Subcutaneous adipose tissue (tissue), 4 donors: ENCODE results near the gene BIRC2. TPM values are rescaled to one million over a fixed set of nuclear protein-coding genes. Genes with fewer than 3 reads are reported as not detected.

Experiments
- total RNA-seq, 4 donors: library from RNA; depleted of rRNA; stranded (reverse); fragments of >200 nt; gene quantifications; one replicate each; pipeline ENCODE4 v1.1.0, GENCODE V29; 2016
- TF ChIP-seq, protein P1 (sequence below): fragments of 450-650 bp; IDR thresholded peaks from one replicate; pipeline ENCODE4 v1.5.1; 2016; ENCODE audit warnings: low read depth, mild to moderate bottlenecking, control low read depth, antibody characterized with exemption, moderate library complexity

The BIRC2 gene
- total RNA-seq, 4 donors from 2014 or later: 41.6 to 91.8 (median 55.4) TPM

DNA sequence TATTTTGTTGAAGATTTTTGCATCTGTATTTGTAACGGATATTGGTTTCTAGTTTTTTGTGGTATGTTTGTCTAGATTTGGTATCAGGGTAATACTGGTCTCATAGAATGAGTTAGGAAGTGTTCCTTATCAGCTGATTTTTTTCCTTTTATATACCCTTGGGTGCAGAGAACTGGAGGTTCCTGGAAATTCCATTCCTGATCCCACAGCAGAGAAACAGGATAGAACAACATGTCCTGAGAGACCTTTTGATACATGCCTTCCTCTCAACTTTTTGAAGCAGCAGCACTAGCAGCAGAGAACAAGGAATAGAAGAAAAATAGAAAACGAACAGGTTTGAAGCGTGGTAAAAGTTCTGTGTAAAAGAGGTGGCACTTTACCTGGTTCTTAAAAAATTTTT, 36.8 kb downstream of the BIRC2 start:
- TF ChIP-seq, protein P1, sequence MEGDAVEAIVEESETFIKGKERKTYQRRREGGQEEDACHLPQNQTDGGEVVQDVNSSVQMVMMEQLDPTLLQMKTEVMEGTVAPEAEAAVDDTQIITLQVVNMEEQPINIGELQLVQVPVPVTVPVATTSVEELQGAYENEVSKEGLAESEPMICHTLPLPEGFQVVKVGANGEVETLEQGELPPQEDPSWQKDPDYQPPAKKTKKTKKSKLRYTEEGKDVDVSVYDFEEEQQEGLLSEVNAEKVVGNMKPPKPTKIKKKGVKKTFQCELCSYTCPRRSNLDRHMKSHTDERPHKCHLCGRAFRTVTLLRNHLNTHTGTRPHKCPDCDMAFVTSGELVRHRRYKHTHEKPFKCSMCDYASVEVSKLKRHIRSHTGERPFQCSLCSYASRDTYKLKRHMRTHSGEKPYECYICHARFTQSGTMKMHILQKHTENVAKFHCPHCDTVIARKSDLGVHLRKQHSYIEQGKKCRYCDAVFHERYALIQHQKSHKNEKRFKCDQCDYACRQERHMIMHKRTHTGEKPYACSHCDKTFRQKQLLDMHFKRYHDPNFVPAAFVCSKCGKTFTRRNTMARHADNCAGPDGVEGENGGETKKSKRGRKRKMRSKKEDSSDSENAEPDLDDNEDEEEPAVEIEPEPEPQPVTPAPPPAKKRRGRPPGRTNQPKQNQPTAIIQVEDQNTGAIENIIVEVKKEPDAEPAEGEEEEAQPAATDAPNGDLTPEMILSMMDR: no peak

DNA sequence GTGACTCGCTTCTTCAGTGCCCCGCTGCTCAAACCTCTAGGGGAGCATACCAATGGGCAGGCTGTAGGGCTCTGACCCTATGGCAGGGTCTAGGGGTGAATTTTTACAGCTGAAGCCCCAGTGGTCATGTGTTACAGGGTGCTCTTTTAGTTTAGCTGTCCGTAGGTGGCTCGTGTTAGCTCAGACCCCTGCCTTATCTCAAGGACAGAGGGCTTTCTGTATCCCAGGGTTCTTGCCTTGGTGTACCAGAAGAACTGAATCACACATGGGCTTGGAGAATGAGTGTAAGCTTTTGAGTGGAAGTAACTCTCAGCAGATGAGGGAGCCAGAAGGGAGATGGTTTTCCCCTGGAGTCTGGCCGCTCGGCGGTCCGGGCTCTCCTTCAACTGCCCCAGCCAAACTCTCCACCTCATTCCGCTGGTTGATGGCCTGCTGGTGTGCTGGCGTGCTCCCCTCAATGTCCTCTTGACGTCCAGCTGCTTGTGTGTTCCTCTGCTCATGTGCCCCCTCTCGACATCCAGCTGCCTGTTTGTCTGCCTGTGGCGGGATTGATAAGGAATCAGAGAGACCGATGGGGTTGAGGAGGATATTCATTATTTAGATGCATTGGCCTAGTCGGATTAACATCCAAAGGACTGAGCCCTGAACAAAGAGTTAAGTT, 37.5 kb downstream of the BIRC2 start:
- TF ChIP-seq, protein P1: no peak

DNA sequence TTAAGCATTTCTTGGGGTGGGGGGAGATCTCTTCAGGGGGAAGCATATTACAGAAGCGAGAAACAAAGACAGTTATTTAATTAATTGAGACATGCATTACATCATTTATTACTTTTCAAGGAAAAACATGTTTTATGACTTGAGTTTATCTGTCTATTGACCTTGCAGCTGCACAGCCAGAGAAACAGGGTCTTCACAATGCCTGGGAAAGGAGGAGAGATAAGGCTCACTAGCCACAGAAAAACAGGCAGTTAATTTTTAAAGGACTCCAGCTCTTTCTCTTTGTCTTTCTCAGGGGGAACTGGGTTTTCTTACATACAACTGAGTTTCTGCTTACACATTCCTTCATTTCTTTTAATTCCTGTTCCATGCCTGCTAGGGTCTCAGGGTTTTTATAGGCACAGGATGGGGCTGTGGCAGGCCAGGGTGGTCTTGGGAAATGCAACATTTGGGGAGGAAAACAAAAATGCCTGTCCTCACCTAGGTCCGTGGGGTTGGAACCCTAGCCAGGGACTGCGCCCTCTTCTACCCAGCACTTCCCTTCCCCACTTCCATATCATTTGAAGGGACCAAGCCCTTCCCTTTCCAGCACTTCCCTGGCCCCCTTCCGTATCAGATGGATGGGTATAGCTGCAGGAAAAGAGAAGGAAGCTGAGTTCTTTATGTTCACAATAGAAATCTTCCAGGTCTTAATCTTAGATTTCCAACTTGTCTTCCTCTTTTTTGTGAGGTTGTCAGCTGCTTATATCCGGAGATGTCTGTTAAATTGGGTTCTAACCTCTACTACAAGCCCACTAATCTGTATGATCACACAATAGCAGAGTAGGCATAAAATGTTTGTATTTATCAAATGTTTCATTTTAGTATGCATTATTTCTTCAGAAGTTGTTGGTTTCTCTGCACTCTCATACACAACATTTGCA, 38.3 kb downstream of the BIRC2 start:
- TF ChIP-seq, protein P1: no peak

DNA sequence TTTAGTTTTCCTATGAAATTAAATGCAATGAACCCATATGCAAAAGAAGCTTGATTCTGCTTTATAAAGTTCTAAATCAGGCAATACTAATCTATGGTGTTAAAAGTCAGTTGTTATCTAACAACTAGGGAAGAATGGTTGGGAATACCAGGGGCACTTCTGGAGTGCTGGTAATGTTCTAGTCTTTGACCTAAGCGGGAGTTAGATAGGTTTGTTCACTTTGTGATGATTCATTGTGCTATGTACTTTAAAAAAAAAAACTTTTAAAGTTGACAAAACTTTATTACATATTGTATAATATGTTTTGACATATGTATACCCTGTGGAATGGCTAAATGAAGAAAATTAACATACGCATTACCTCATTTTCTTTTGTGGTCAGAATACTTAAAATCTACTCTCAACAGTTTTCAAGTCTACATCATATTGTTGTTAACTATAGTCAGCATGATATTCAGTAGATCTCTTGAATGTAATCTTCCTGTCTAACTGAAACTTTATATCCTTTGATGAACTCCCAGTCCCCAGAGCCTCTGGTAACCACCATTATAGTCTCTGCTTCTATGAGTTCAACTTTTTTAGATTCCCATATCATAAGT, 39.2 kb downstream of the BIRC2 start:
- TF ChIP-seq, protein P1: no peak

DNA sequence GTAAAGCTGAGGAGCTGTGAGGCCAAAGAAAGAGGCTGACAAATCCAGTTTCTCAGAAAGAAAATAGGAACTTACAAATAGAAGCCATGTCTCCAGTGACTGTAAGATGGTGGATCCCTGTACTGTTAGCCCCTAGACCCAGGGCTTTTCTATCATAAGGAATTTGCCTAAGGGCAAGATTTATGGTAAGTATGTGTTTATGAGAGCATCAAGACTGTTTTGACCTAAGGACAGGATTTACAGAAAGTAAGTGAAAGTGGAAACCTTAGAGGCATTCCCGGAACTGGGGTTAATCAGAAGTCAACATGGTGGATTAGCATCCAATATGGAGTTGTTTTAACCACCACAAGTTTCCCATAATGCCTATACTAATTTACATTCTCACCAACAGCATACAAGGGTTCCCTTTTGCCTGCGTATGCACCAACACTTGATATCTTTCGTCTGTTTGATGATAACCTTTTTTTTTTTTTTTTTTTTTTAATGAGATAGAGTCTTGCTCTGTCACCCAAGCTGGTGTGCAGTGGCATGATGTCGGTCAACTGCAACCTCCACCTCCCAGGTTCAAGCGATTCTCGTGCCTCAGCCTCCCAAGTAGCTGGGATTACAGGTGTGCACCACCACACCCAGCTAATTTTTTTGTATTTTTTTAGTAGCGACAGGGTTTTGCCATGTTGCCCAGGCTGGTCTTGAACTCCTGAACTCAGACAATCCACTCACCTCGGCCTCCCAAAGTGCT, 40.2 kb downstream of the BIRC2 start:
- TF ChIP-seq, protein P1: no peak

DNA sequence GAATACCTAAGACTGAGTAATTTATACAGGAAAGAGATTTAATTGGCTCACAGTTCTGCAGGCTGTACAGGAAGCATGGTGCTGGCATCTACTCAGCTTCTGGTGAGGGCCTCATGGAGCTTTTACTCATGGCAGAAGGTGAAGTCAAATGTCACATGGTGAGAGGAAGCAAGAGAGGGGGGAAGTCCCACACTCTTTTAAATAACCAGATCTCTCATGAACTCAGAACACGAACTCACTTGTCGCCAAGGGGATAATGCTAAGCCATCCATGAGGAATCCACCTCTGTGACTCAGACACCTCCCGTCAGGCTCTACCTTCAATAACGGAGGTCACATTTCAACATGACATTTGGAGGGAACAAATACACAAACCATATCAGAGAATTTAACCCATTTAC, 42.2 kb downstream of the BIRC2 start:
- TF ChIP-seq, protein P1: no peak
